ENCODE measurements around the gene PRKAG2. TPM values are rescaled to one million over a fixed set of nuclear protein-coding genes. Genes with fewer than 3 reads are reported as not detected.
A peak's percentile ranks its signal among the peaks of the same experiment; 100 is the strongest.

The PRKAG2 gene
- total RNA-seq, 1 donor from 2014 or later = 20.8 TPM

DNA sequence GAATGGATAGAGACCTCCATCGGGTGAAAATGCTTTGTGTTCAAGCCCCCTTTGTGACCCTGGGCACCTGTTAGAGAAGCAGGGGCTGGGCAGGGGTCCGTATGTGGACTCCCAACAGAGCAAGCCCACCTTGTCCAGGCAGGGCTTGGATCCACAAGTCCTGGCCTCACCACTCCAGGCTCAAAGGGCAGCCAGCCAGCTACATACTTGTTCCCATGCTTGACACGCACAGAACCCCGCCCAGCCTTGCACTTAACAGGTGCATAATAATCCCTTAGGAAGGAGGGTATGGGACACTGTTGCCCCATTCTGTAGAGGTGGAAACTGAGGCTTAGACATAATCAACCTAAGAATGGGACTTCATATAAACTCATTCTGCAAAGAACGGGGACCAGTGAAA, 160.6 kb downstream of the PRKAG2 start:
- TF ChIP-seq, protein P1, sequence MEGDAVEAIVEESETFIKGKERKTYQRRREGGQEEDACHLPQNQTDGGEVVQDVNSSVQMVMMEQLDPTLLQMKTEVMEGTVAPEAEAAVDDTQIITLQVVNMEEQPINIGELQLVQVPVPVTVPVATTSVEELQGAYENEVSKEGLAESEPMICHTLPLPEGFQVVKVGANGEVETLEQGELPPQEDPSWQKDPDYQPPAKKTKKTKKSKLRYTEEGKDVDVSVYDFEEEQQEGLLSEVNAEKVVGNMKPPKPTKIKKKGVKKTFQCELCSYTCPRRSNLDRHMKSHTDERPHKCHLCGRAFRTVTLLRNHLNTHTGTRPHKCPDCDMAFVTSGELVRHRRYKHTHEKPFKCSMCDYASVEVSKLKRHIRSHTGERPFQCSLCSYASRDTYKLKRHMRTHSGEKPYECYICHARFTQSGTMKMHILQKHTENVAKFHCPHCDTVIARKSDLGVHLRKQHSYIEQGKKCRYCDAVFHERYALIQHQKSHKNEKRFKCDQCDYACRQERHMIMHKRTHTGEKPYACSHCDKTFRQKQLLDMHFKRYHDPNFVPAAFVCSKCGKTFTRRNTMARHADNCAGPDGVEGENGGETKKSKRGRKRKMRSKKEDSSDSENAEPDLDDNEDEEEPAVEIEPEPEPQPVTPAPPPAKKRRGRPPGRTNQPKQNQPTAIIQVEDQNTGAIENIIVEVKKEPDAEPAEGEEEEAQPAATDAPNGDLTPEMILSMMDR (conservative IDR thresholded peaks at IDR 0.05; ENCODE audit: low read depth, low read length) = no peak
- no peak overlapping the region for H3K4me3 ChIP-seq (ENCODE audit: low read depth, low read length)
- DNase-seq (ENCODE audit: low read depth) = no peak

DNA sequence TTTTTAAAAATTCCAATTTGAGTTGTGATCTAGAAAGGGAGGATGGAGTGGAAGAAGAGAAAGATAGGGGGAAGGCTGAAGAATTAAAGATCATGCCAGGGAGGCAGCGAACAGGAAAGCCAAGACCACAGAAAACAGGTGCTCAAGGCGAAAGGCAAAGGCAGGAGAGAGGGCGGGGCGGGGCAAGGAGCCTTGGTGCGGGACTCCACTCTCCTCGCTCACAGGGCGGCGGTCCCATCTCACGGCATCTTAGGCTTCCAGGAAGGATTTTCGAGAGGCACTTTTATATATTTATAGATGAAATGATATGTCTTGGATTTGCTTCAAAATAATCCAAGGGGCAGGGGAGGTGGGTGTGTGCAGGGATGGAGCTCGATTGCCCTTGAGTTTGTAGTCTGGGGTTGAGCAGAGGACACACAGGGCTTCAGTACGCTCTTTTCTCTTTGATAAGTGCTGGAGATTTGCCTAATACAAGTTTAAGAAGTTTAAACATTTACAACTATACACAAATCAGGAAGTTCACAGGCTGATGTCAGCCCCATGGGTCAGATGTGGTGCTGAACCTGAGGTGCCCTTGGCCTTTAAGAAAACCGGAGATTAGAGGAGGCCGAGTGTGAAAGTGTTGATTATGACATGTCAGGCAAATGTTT, 161.1 kb downstream of the PRKAG2 start:
- TF ChIP-seq, protein P1 (conservative IDR thresholded peaks at IDR 0.05; ENCODE audit: low read depth, low read length) = no peak
- peak overlapping the region; percentile 3 for H3K4me3 ChIP-seq (ENCODE audit: low read depth, low read length)
- DNase-seq (ENCODE audit: low read depth) = no peak

DNA sequence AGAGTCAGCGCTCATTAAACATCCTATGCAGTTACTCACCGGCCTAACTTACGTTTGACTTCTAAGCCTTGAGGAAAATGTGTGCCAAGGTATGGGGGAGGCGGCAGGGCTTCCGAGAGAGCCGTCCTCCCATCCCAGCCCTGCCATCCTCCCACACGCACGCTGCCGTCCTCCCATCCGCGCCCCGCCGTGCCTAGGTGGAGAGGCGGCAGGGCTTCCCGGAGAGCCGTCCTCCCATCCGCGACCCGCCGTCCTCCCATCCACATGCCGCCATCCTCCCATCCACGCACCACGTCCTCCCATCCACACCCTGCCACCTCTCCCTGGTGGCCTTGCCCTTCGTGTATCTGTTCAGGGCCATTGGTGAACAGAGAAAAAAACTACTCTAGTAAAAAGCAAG, 162.7 kb downstream of the PRKAG2 start:
- no peak for DNase-seq (ENCODE audit: low read depth)
- TF ChIP-seq, protein P1 (conservative IDR thresholded peaks at IDR 0.05; ENCODE audit: low read depth, low read length) = no peak
- no peak overlapping the region for H3K4me3 ChIP-seq (ENCODE audit: low read depth, low read length)

DNA sequence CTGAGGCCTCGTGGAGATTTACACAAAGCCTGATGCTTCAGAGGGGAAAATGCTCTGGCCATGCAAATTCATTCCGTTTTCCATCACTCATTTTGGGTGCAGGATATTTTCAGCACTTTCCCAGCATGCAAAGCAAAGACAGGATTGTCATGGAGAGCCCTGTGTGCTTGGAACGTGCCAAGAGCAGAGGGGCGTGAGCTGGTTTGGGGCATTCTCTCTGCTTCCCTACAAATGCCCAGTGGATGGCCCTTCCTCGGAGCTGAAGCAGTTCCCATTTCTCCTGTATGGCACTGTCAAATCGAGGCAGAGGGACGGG, 164.1 kb downstream of the PRKAG2 start:
- TF ChIP-seq, protein P1 (conservative IDR thresholded peaks at IDR 0.05; ENCODE audit: low read depth, low read length) = no peak
- DNase-seq (ENCODE audit: low read depth) = no peak
- H3K4me3 ChIP-seq (ENCODE audit: low read depth, low read length) = no peak overlapping the region

DNA sequence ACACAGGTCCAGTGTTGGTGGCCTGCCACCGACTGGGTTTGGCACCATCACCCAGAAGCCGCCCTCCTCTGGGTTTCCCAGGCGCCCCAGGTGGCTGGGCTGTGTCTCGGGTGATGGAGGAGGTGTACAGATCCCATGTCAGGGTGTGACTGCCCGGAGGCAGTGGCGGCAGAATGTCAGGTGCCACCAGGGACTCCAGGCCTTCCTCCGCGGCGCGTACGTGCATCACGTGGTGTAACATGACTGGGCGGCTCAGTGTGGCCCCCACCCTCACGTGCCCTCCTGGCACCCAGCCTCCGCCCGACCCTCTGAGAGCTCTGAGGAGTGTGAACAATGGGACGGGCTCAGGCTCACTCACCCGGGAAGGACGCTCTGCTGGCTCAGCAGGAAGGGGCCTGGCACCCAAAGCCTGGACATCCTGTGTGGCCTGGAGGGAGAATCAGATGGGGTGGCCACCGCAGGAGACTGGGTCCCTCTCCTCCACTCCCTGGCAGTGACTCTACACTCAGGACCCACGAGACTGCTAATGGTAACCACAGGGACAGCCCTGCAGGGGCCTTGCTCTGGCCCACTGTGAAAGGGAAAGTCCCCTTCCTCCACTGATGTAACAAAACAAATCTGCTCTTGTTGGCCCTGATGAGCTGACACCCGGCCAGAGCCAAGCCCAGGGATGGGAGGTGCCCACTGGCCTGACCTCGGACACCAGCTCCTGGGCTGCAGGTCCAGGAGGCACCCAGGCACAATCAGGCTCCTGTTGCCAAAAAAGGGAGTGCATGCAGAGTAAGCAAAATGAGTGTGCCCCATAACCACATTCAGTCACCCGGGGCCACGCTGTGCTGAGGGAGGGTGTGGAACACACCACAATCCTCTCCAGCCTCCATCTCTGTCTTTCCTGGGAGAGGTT, 164.8 kb downstream of the PRKAG2 start:
- TF ChIP-seq, protein P1 (conservative IDR thresholded peaks at IDR 0.05; ENCODE audit: low read depth, low read length) = no peak
- no peak overlapping the region for H3K4me3 ChIP-seq (ENCODE audit: low read depth, low read length)
- no peak for DNase-seq (ENCODE audit: low read depth)

DNA sequence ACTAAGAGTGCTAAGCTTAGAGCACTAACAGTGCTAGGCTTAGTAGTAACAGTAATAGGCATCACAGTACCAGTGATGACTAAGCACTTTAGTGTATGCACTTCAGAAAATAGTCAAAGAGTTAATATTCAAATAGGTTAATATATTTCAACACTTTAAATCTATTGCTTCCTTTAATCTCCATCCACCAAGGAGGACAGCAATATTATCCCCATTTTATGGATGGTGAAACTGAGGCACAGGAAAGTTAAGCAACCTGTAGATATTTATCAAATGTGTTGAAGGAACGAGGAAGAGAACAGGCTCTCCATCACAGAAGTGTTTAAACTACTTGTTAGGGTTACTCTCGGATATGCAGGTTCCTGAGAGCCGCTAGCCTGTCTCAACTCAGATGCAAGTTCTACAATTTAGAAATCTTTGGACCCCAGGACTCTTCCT, 165.5 kb downstream of the PRKAG2 start:
- TF ChIP-seq, protein P1 (conservative IDR thresholded peaks at IDR 0.05; ENCODE audit: low read depth, low read length) = no peak
- H3K4me3 ChIP-seq (ENCODE audit: low read depth, low read length) = no peak overlapping the region
- DNase-seq (ENCODE audit: low read depth) = no peak

All from epithelial cell of proximal tubule (primary cell).